DMS 273 (cell line): Measurements from ENCODE around the gene GALNT12.

Experiments
- DNase-seq: peaks from one replicate; lab custom pipeline; 2025; ENCODE audit not compliant: unreplicated experiment; lab: John Stamatoyannopoulos, UW

GALNT12 gene

DNA sequence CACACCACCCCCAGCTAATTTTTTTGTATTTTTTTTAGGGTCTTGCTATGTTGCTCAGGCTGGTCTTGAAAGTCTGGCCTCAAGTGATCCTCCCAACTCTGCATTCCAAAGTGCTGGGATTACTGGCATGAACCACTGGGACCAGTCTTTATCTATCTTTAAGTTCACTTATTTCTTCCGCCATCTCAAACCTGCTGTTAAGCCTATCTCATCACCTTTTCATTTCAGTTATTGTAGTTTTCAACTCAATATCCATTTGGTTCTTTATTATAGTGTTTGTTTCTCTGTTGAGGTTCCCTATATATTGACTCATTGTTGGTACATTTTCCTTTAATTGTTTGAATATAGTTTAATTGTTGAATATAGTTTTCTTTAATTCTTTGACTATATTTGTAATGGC is 48.1 kb downstream of the GALNT12 start:
- no peak for DNase-seq

DNA sequence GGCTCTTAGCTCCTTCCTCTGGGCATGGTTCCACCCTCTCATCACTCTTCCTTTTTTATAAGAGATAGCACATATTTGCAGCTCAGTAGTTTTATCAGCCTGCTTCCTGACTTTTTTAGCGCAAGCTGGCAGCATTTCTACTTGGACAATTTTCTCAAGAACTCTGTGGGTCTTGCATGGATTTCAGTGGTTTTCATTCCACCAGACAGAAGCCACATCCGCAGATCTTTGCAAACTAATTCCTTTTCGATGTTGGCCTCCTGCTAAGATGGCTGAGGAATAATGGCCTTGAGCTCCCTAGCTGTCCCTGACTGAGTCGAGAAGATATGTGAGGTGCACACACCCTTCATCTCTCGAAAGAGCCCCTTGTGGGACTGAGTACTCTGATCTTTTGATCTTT is 49.5 kb downstream of the GALNT12 start:
- DNase-seq, result no peak

- DNase-seq, result no peak
Observed at GRCh38 chr9:98859941-98860340, 52.5 kb downstream of the GALNT12 start.

DNA sequence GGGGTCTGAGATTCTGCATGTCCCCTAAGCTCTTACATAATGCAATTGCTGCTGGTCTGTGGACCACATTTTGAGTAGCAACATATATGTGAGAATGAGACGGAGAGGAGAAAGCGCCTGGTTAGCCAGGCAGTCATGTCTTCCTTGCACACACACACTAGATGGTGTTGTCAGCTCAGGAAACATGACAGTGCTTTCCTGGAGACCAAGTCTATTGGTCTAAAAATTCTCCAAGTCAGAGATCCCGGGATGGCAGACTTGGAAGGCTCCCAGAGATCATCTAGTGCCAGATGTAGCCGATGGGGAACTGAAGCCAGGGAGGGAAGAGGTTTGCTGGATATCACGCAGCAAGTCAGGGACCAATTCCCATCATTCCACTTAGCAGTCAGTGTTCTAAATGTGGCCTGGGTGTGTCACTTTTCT is 53.4 kb downstream of the GALNT12 start:
- peak; percentile 92 for DNase-seq

GRCh38 chr9:98861781-98862504 is 54.5 kb downstream of the GALNT12 start:
- DNase-seq, result peak; percentile 10

DNA sequence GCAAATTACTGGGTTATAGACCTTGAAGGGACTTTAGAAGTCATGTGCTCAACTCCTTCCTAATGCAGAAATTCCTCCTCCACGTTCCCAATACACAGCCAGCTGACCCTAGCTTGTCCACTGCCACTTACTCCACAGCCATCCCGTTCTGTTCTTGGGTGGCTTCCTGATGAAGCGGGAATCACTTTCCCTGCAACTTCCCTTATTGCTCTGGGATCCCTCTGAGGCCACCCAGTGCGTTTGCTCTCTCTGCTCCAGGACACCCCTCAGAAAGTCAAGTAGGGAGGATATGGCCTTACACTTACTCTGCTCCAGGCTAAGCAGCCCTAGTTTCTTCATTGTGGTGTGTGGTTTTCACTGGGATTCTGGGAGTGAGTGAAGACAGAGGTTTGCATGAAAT is 55.5 kb downstream of the GALNT12 start:
- no peak for DNase-seq

GRCh38 chr9:98864281-98865174 is 57.1 kb downstream of the GALNT12 start:
- DNase-seq, result no peak

DNA sequence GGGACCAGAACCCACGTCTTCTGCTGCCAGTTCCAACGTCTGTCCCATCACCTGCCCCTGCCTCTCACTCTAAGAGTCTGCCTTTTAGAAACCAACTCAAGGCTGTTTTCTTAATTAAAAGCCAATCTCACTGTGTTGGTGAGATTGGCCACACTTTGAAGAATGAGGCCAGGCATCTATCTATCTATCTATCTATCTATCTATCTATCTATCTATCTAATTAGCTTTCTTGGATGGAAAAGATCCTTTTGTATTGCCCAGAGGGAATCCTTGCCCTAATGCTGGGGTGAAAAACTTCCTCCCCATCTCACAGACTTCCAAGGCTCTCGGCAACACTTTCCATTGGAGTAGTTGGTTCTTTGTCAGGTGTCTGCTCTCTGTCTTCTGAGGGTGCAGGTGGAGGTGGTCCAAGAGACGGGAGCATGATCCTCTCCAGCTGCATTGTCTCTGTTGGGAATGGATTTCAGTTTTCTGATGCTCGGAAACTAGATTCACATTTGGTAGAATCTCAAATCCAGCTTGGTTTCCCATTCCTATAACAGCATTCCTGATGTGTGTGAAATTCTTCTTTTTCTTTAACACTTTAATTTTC is 57.9 kb downstream of the GALNT12 start:
- DNase-seq, result no peak

GRCh38 chr9:98866435-98867102 is 59.1 kb downstream of the GALNT12 start:
- no peak for DNase-seq

- no peak for DNase-seq
Observed at GRCh38 chr9:98867103-98867428, 59.6 kb downstream of the GALNT12 start.

- peak; percentile 13 for DNase-seq
Observed at GRCh38 chr9:98867429-98868168, 60.1 kb downstream of the GALNT12 start.

DNA sequence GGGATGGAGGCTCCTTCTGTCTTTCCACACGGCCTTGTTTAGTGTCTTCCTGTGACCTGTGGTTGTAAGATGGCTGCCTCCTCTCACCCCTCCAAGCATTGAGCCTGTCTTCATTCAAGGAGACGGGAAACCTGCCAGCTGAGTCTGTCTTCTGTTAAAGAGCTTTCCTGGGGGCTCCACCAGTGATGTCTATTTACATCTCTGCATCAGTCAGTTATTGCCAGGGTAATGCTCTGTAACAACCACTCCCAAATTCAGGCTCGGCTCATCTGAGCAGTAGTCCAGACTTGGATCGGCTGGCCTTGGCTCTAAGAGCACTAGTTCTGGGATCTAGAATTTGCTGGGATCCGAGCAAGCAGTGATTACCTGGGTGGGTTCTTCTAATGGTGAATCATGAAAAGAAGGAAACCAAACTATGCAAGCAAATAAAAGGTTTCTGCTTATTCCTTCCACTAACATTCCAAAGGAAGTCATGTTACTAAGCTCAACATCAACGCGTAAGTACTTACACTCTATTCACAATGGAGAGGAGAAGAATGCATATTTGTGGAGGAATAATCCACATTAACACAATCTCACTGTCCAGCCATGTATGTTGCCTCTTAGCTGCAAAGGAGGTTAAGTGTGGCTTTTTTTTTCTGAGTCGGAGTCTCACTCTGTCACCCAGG is 61.7 kb downstream of the GALNT12 start:
- no peak for DNase-seq

DNA sequence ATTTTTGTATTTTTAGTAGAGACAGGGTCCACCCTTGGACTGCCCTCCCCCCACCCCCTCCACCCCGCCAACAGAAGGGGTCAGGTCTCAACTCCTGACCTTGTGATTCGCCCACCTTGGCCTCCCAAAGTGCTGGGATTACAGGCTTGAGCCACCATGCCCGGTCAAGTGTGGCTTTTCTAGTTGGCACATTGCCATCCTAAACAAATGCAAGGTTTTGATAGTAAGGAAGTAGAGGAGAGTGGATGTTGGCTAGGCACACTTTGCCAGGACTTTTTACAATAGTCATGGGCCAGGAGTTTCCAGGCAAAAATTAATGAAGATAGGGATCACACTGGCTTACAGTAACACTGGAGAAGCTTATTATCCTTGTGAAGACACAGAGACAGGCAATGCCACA is 62.4 kb downstream of the GALNT12 start:
- DNase-seq, result no peak

- no peak for DNase-seq
Observed at GRCh38 chr9:98870782-98871557, 63.5 kb downstream of the GALNT12 start.

DNA sequence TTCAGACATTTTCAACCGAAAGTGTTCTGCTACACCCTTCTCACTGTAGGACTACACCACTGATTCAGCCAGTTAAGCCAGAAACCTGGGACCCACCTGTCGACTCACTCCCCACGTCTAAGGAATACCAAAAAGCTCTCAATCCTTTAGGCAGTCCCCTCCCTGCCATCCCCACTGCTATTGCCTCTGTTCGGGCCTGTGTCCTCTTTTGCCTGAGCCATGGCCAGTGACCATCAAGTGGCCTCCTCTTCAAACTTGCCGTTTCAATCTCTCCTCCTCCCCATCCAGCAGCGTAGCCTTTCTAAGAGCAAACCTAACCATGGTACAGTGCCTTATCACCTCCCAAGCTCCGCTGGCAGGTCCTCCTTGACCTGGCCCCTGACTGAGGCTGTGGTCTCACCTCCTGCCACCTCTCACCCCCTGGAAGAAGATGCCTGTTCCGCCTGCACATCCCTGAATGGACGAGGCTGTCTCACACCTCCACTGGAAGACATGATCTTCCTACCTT is 64.1 kb downstream of the GALNT12 start:
- DNase-seq, result no peak

DNA sequence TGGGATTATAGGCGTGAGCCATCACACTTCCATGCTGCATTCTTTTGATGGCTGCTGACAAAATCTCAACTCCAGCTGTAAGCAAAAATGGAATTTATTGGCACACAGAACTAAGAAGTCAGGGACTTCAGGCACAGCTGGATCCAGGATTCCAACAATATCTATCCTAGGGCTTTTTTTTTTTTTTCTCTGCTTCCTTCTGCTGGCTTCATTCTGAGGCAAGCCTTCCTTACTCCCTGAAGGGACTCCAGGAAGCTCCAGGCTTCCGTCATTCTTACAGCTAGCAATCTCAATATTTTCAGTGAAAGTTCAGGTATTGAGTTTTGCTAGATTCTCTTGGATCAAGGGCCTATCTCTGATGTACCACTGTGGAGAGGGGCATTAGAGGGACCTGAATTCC is 66.1 kb downstream of the GALNT12 start:
- DNase-seq, result no peak

DNA sequence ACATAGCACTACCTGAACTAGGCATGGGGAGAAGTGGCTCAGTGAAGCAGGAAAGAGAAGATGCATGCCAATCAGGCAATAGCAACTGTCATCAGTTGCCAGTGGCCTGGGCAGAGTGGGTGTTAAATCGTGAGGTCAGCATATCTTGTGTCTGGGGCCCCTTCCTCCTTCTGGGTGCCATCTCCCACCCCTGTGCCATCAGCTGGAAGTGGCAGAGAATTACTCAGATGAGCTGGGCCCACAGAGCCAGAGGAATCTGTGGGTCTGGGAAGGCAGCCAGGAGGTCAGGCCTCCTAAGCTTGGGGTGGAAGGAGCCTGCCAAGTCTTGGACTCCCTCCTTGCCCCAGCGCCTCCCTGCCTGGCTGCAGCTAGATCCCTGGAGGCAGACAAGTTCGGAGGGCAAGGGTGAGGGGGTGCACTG is 66.5 kb downstream of the GALNT12 start:
- DNase-seq, result no peak

DNA sequence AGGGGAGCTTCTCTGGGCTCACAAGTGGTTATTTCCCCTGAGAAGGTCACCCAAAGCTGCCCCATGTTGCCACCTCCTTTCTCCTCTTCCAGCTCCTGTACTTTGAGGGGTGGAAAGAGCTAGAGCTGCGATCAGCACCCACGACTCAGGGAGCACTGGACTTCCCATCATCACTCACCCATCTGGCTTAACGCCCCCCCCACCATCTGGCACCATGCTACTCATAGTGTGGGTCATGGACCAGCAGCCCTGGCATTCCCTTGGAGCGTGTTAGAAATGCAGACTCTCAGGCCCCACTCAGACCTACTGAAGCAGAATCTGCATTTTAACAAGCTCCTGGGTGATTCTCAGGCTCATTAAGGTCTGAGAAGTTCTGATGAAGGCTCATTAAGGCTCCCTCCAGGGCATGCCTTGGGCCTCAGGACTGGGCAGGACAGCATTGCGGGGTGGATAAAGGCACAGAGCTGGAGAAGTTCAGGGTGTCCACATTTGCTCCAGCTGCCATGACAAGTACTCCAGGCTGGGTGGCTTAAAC is 67.3 kb downstream of the GALNT12 start:
- DNase-seq, result no peak

DNA sequence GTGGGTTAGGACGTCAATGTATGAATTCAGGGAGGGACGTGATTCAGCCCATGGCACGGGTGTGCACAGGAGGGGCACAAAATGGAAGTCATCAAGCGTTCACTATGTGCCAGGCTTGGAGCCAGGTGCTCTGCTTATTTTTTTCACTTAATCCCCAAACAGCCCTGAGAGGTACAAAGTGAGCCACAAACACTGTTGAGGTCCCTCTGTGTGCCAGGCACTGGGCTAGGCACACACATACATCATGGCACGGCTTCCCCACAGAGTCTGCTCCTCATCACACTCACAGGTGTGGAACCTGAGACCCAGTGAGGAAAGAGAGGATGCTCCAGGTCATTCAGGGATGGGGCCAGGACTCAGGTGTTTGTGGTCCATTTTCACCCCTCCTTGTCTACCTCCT is 68.1 kb downstream of the GALNT12 start:
- DNase-seq, result no peak
